Measurements from ENCODE around the gene STOML3. TPM values are rescaled to one million over a fixed set of nuclear protein-coding genes. Genes with fewer than 3 reads are reported as not detected.

The STOML3 gene
- total RNA-seq, 1 donor from 2014 or later, result not detected

GRCh38 chr13:38998739-38999138 is 8.1 kb upstream of the STOML3 start:
- Histone ChIP-seq H3K36me3 (no peaks in the 10 kb centered on the region), H3K27ac (no peak overlapping the region), H3K4me3 (no peak overlapping the region), H3K4me1 (no peaks in the 10 kb centered on the region), H3K9me3 (no peaks in the 10 kb centered on the region), H3K27me3 (no peaks in the 10 kb centered on the region)
- TF ChIP-seq CTCF (IDR thresholded peaks at IDR 0.05) (no peak), POLR2AphosphoS5 (IDR thresholded peaks at IDR 0.05; ENCODE audit: insufficient read depth in 1 of 2, low read depth in 1 of 2) (no peak), POLR2A (IDR thresholded peaks at IDR 0.05) (no peak)
- intact Hi-C loops (cut with DNase I), result no loop called here
- no peak for DNase-seq (ENCODE audit: extremely low spot score in 2 of 2)

GRCh38 chr13:38993381-38993780 is 2.8 kb upstream of the STOML3 start:
- Histone ChIP-seq H3K27me3 (no peaks in the 10 kb centered on the region), H3K4me3 (no peak overlapping the region), H3K9me3 (no peaks in the 10 kb centered on the region), H3K4me1 (no peaks in the 10 kb centered on the region), H3K36me3 (no peaks in the 10 kb centered on the region), H3K27ac (no peak overlapping the region)
- no peak for TF ChIP-seq POLR2A (IDR thresholded peaks at IDR 0.05)
- TF ChIP-seq POLR2AphosphoS5 (IDR thresholded peaks at IDR 0.05; ENCODE audit: insufficient read depth in 1 of 2, low read depth in 1 of 2), result no peak
- TF ChIP-seq CTCF (IDR thresholded peaks at IDR 0.05), result no peak
- intact Hi-C loops (cut with DNase I), result no loop called here
- no peak for DNase-seq (ENCODE audit: extremely low spot score in 2 of 2)

GRCh38 chr13:38981096-38981495 is 9.5 kb downstream of the STOML3 start:
- H3K4me3 ChIP-seq, result no peak overlapping the region
- no peaks in the 10 kb centered on the region for H3K4me1 ChIP-seq
- no peaks in the 10 kb centered on the region for H3K36me3 ChIP-seq
- no peak overlapping the region for H3K27ac ChIP-seq
- no peaks in the 10 kb centered on the region for H3K27me3 ChIP-seq
- no peak for TF ChIP-seq POLR2A (IDR thresholded peaks at IDR 0.05)
- no peak for TF ChIP-seq CTCF (IDR thresholded peaks at IDR 0.05)
- no peak for TF ChIP-seq POLR2AphosphoS5 (IDR thresholded peaks at IDR 0.05; ENCODE audit: insufficient read depth in 1 of 2, low read depth in 1 of 2)
- intact Hi-C loops (cut with DNase I), result no loop called here
- no peaks in the 10 kb centered on the region for H3K9me3 ChIP-seq
- DNase-seq (ENCODE audit: extremely low spot score in 2 of 2), result no peak

GRCh38 chr13:38980750-38981078 is 9.9 kb downstream of the STOML3 start:
- Histone ChIP-seq H3K4me3 (no peak overlapping the region), H3K36me3 (no peaks in the 10 kb centered on the region), H3K4me1 (no peaks in the 10 kb centered on the region), H3K9me3 (no peaks in the 10 kb centered on the region), H3K27ac (no peak overlapping the region), H3K27me3 (no peaks in the 10 kb centered on the region)
- TF ChIP-seq POLR2A (IDR thresholded peaks at IDR 0.05) (no peak), CTCF (IDR thresholded peaks at IDR 0.05) (no peak), POLR2AphosphoS5 (IDR thresholded peaks at IDR 0.05; ENCODE audit: insufficient read depth in 1 of 2, low read depth in 1 of 2) (no peak)
- DNase-seq (ENCODE audit: extremely low spot score in 2 of 2), result no peak
- intact Hi-C loops (cut with DNase I), result no loop called here

- Histone ChIP-seq H3K27ac (no peak overlapping the region), H3K4me1 (no peaks in the 10 kb centered on the region), H3K27me3 (no peaks in the 10 kb centered on the region), H3K36me3 (no peaks in the 10 kb centered on the region), H3K4me3 (no peak overlapping the region), H3K9me3 (no peaks in the 10 kb centered on the region)
- no peak for DNase-seq (ENCODE audit: extremely low spot score in 2 of 2)
- intact Hi-C loops (cut with DNase I), result no loop called here
- no peak for TF ChIP-seq CTCF (IDR thresholded peaks at IDR 0.05)
- TF ChIP-seq POLR2A (IDR thresholded peaks at IDR 0.05), result no peak
- TF ChIP-seq POLR2AphosphoS5 (IDR thresholded peaks at IDR 0.05; ENCODE audit: insufficient read depth in 1 of 2, low read depth in 1 of 2), result no peak
These were observed 10.5 kb downstream of the STOML3 start for GRCh38 chr13:38979891-38980749.
